ENCODE measurements around the gene CEL.

The CEL gene

GRCh38 chr9:133106511-133107244 is 44.9 kb downstream of the CEL start:
- peak; percentile 12 for DNase-seq

- peak; percentile 2 for DNase-seq
Observed at GRCh38 chr9:133107245-133107722, 45.5 kb downstream of the CEL start.

- DNase-seq, result peak; percentile 13
Observed at GRCh38 chr9:133107961-133108793, 46.4 kb downstream of the CEL start.

GRCh38 chr9:133108794-133109641 is 47.2 kb downstream of the CEL start:
- peak; percentile 11 for DNase-seq

GRCh38 chr9:133109931-133110650 is 48.3 kb downstream of the CEL start:
- no peak for DNase-seq

GRCh38 chr9:133111808-133112662 is 50.3 kb downstream of the CEL start:
- no peak for DNase-seq

GRCh38 chr9:133112663-133113026 is 50.9 kb downstream of the CEL start:
- no peak for DNase-seq

GRCh38 chr9:133113163-133113948 is 51.6 kb downstream of the CEL start:
- DNase-seq, result no peak

GRCh38 chr9:133113949-133114885 is 52.4 kb downstream of the CEL start:
- DNase-seq, result no peak

GRCh38 chr9:133114886-133115603 is 53.3 kb downstream of the CEL start:
- DNase-seq, result no peak

GRCh38 chr9:133115604-133116345 is 54.0 kb downstream of the CEL start:
- DNase-seq, result peak; percentile 44

GRCh38 chr9:133116346-133117231 is 54.8 kb downstream of the CEL start:
- no peak for DNase-seq

GRCh38 chr9:133117271-133118178 is 55.7 kb downstream of the CEL start:
- no peak for DNase-seq

- no peak for DNase-seq
Observed at GRCh38 chr9:133118179-133118520, 56.4 kb downstream of the CEL start.

GRCh38 chr9:133118568-133118967 is 56.8 kb downstream of the CEL start:
- no peak for DNase-seq

Measured in activated CD8-positive, alpha-beta memory T cell treated with anti-CD3 and anti-CD28 coated beads, Interleukin-2, amount 50 U/mL, for 4 hours (primary cell).